SU-DHL-6 (cell line): Measurements from ENCODE around the gene KRTAP17-1.
"Not testable (repeated sequence)": the region's sequence is repeated elsewhere in the genome, so short reads cannot be mapped to it uniquely, and the experiment has no call there.

Experiments used
- H2AFZ ChIP-seq: fragments of 200-600 bp; sonication (generic); 2 replicates; pipeline ENCODE4 v1.6.1; 2014; ENCODE audit warnings: low read depth, mild to moderate bottlenecking, moderate library complexity, mixed read lengths, antibody characterized with exemption, low read length; ENCODE audit not compliant: severe bottlenecking
- H3F3A ChIP-seq: fragments of 200-600 bp; shearing (Covaris generic); 2 replicates; pipeline ENCODE4 v1.6.0; 2016; ENCODE audit warnings: antibody characterized with exemption, mild to moderate bottlenecking; ENCODE audit not compliant: insufficient read depth
- H3K27ac ChIP-seq: fragments of 200-600 bp; sonication (generic); 2 replicates; pipeline ENCODE4 v1.5.1; 2016; ENCODE audit warnings: low read depth, mild to moderate bottlenecking, low read length, moderate library complexity, mixed read lengths
- H3K27me3 ChIP-seq: fragments of 200-600 bp; sonication (generic), shearing (Covaris generic); 2 replicates; pipeline ENCODE4 v1.6.0; 2014; ENCODE audit warnings: mild to moderate bottlenecking, low read length
- H3K36me3 ChIP-seq: fragments of 200-600 bp; sonication (generic); 2 replicates; pipeline ENCODE4 v1.6.1; 2014; ENCODE audit warnings: mild to moderate bottlenecking, low read length, mixed read lengths
- H3K4me2 ChIP-seq: fragments of 300-600, 200-600 bp; shearing (Covaris generic), sonication (generic); 2 replicates; pipeline ENCODE4 v1.6.0; 2014; ENCODE audit warnings: low read length, low read depth, mild to moderate bottlenecking; ENCODE audit not compliant: poor library complexity, severe bottlenecking
- H3K4me3 ChIP-seq: fragments of 200-600 bp; sonication (generic); 2 replicates; pipeline ENCODE4 v1.5.1; 2014; ENCODE audit warnings: antibody characterized with exemption, low read length, mild to moderate bottlenecking, mixed read lengths; ENCODE audit not compliant: insufficient read depth, poor library complexity, severe bottlenecking
- H3K79me2 ChIP-seq: fragments of 200-600 bp; sonication (generic); 2 replicates; pipeline ENCODE4 v1.6.1; 2014; ENCODE audit warnings: mild to moderate bottlenecking, low read length, moderate library complexity; ENCODE audit not compliant: insufficient read depth
- H3K9ac ChIP-seq: fragments of 200-600 bp; sonication (generic); 2 replicates; pipeline ENCODE4 v1.7.0; 2014; ENCODE audit warnings: mild to moderate bottlenecking, low read length
- H3K9me2 ChIP-seq: fragments of 200-600 bp; sonication (generic); replicated peaks from 2 replicates; pipeline ENCODE4 v1.6.1; 2014; ENCODE audit warnings: low read length; ENCODE audit not compliant: insufficient read depth
- H3K9me3 ChIP-seq: fragments of 200-600 bp; sonication (generic); 2 replicates; pipeline ENCODE4 v1.6.1; 2014; ENCODE audit warnings: low read length, mixed read lengths; ENCODE audit not compliant: insufficient read depth
- H4K20me1 ChIP-seq: fragments of 200-600 bp; sonication (generic); 2 replicates; pipeline ENCODE4 v1.6.1; 2014; ENCODE audit warnings: low read depth, mild to moderate bottlenecking, antibody characterized with exemption, low read length, moderate library complexity, mixed read lengths
- CTCF ChIP-seq: fragments of 200-600 bp; sonication (generic); IDR thresholded peaks from one replicate; pipeline ENCODE4 v1.5.1; 2017; ENCODE audit warnings: antibody characterized with exemption, mild to moderate bottlenecking, low read length, moderate library complexity; ENCODE audit not compliant: insufficient read depth, poor library complexity, severe bottlenecking
- EZH2phosphoT487 ChIP-seq: fragments of 200-600 bp; sonication (generic), shearing (Covaris generic); conservative IDR thresholded peaks from 2 replicates; pipeline ENCODE4 v1.6.1; 2018; ENCODE audit warnings: mild to moderate bottlenecking, antibody characterized with exemption, low read length, moderate library complexity, mixed read lengths

The KRTAP17-1 gene

GRCh38 chr17:41284043-41284442 is 31.5 kb downstream of the KRTAP17-1 start:
- no peaks in the 10 kb centered on the region for H3F3A ChIP-seq
- H3K9me3 ChIP-seq = no peaks in the 10 kb centered on the region
- H3K36me3 ChIP-seq = no peaks in the 10 kb centered on the region
- no peaks in the 10 kb centered on the region for H3K79me2 ChIP-seq
- H3K27ac ChIP-seq = no peak overlapping the region
- no peak overlapping the region for H3K9ac ChIP-seq
- H3K9me2 ChIP-seq = no peaks in the 10 kb centered on the region
- H3K4me2 ChIP-seq = no peak overlapping the region
- no peak overlapping the region for H2AFZ ChIP-seq
- no peak for TF ChIP-seq EZH2phosphoT487
- TF ChIP-seq CTCF = no peak
- no peaks in the 10 kb centered on the region for H4K20me1 ChIP-seq
- H3K4me3 ChIP-seq = no peak overlapping the region
- no peaks in the 10 kb centered on the region for H3K27me3 ChIP-seq

- no peaks in the 10 kb centered on the region for H3K9me2 ChIP-seq
- H2AFZ ChIP-seq = no peak overlapping the region
- H3K79me2 ChIP-seq = no peaks in the 10 kb centered on the region
- no peaks in the 10 kb centered on the region for H4K20me1 ChIP-seq
- H3K27ac ChIP-seq = no peak overlapping the region
- no peaks in the 10 kb centered on the region for H3F3A ChIP-seq
- H3K4me3 ChIP-seq = no peak overlapping the region
- TF ChIP-seq EZH2phosphoT487 = no peak
- TF ChIP-seq CTCF = no peak
- H3K4me2 ChIP-seq = no peak overlapping the region
- H3K27me3 ChIP-seq = no peaks in the 10 kb centered on the region
- H3K36me3 ChIP-seq = no peaks in the 10 kb centered on the region
- no peak overlapping the region for H3K9ac ChIP-seq
- H3K9me3 ChIP-seq = no peaks in the 10 kb centered on the region
Observed at GRCh38 chr17:41278176-41278955, 37.1 kb downstream of the KRTAP17-1 start.

GRCh38 chr17:41275648-41276190 is 39.8 kb downstream of the KRTAP17-1 start, which contains the start of gene KRTAP9-7:
KRTAP9-7 (plus strand) TSS chr17:41275698; CDS start chr17:41275698, 0 bp downstream.
- not testable (repeated sequence) for H4K20me1 ChIP-seq, H3K9me3 ChIP-seq, H3K27ac ChIP-seq, H3K79me2 ChIP-seq, H3K9ac ChIP-seq, H3K9me2 ChIP-seq, H3K4me2 ChIP-seq, H3K36me3 ChIP-seq, H3K27me3 ChIP-seq, H3F3A ChIP-seq, H3K4me3 ChIP-seq, H2AFZ ChIP-seq

- H3K4me2 ChIP-seq = no peak overlapping the region
- no peak overlapping the region for H2AFZ ChIP-seq
- H4K20me1 ChIP-seq = no peaks in the 10 kb centered on the region
- no peaks in the 10 kb centered on the region for H3K9me3 ChIP-seq
- no peak overlapping the region for H3K9ac ChIP-seq
- H3K27me3 ChIP-seq = no peaks in the 10 kb centered on the region
- no peak overlapping the region for H3K27ac ChIP-seq
- no peak overlapping the region for H3K4me3 ChIP-seq
- no peaks in the 10 kb centered on the region for H3K9me2 ChIP-seq
- no peaks in the 10 kb centered on the region for H3F3A ChIP-seq
- no peaks in the 10 kb centered on the region for H3K36me3 ChIP-seq
- H3K79me2 ChIP-seq = no peaks in the 10 kb centered on the region
- no peak for TF ChIP-seq CTCF
- TF ChIP-seq EZH2phosphoT487 = no peak
Observed at GRCh38 chr17:41271858-41272257, 43.7 kb downstream of the KRTAP17-1 start.

DNA sequence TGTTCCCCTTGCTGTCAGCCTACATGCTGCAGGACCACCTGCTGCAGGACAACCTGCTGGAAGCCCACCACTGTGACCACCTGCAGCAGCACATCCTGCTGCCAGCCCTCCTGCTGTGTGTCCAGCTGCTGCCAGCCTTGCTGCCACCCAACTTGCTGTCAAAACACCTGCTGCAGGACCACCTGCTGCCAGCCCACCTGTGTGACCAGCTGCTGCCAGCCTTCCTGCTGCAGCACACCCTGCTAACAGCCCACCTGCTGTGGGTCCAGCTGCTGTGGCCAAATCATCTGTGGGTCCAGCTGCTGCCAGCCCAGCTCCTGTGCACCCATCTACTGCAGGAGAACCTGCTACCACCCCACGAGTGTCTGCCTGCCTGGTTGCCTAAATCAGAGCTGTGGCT is 44.2 kb downstream of the KRTAP17-1 start:
- not testable (repeated sequence) for H3K27ac ChIP-seq, H3K79me2 ChIP-seq, H4K20me1 ChIP-seq, H3K27me3 ChIP-seq, H3K36me3 ChIP-seq, H3K9me3 ChIP-seq, H3K9ac ChIP-seq, H3F3A ChIP-seq, H2AFZ ChIP-seq, H3K4me3 ChIP-seq, H3K4me2 ChIP-seq, H3K9me2 ChIP-seq
